NCI-H2171 treated with DMSO at 0.1 percent for 48 hours (cell line): ENCODE data around the gene VARS2.
A peak's percentile ranks its signal among the peaks of the same experiment; 100 is the strongest.
"Not testable (repeated sequence)": the region's sequence is repeated elsewhere in the genome, so short reads cannot be mapped to it uniquely, and the experiment has no call there.

ENCODE experiments used
- DNase-seq: peaks from one replicate; lab custom pipeline; 2025; lab: John Stamatoyannopoulos, UW

The VARS2 gene

DNA sequence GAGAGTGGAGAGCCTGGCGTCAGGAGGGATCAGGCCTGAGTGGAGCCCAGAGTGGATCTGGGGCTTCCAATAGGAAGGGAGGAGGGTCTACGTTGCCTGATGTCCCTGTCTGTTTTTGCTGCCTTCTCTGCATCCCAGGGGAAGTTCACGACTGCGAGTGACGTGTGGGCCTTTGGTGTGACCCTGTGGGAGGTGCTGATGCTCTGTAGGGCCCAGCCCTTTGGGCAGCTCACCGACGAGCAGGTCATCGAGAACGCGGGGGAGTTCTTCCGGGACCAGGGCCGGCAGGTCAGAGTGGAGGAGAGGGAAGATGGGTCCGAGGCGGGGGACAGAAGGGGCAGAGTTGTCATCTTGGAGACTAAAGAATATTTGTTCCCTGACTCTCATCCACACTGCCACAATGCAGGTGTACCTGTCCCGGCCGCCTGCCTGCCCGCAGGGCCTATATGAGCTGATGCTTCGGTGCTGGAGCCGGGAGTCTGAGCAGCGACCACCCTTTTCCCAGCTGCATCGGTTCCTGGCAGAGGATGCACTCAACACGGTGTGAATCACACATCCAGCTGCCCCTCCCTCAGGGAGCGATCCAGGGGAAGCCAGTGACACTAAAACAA lies 15.2 kb upstream of the VARS2 start:
- DNase-seq = no peak

DNA sequence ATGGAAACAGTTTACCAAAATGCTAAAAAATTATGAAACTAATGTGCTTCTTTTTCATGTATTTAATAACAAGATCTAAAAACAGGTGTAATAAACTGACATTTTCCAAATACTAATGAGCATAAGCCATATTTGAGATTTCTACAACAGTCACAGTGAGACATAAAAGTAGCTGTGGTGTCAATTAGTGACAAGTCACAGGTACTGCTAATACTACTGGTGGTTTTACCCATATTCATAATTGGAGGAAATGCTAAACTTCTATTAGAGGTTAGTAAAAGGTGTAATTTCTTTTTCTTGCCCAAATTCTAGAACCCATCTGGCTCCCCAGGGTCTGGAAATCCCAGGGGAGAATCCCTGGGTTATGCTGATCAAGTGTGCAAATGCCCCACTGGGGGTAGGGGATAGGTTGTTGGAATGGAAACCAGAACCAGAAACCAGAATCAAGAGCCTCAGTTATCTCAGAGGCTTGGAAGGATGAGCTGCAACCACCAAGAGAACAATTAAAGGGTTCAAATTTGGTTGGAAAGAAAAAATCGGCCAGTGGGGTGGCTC lies 13.1 kb upstream of the VARS2 start:
- no peak for DNase-seq

DNA sequence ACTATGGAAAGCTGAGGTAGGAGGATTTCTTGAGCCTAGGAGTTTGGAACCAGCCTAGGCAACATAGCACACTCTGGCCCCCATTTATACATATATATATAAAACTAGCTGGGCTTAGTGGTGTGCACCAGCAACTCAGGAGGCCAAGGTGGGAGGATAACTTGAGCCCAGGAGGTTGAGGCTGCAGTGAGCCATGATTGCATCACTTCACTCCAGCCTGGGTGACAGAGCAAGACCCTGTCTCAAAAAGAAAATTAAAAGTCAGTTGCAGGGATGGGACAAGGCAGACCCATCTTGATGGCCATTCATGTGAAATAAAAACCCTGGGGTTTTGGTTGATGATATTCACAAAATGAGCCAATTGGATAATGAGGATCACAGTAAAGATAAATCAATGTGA lies 12.6 kb upstream of the VARS2 start:
- DNase-seq = no peak

DNA sequence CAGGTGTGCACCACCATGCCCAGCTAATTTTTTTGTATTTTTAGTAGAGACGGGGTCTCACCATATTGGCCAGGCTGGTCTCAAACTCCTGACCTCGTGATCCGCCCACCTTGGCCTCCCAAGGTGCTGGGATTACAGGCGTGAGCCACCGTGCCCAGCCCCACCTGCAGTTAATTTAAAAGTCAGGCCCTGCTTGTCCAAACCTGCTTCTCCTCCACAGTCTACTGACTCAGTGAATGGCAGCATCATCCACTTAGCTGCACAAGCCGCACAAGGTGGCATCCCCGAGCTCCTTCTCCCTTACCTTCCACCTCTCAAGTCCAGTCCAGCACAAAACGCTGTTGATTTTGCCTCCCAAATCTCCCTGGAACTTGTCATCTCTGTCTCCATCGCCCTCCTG lies 11.8 kb upstream of the VARS2 start:
- not testable (repeated sequence) for DNase-seq

DNA sequence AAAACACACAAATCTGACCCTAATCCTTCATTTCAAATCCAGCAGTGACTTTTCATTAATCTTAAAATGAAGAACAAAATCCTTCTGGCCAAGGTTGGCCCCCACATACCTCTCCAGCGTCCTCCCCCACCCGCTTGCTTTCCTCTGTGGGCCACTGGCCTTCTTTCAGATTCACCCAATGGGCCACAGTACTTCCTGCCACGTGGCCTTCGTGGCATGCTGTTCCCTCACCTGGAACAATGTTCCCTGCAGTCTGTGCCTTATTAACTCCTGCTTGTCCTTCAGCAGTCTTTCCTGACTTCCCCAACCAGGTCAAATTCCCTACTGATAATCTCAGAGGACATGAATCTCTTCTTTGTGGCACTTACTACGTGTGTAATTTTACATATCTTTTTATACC lies 11.3 kb upstream of the VARS2 start:
- DNase-seq = no peak

DNA sequence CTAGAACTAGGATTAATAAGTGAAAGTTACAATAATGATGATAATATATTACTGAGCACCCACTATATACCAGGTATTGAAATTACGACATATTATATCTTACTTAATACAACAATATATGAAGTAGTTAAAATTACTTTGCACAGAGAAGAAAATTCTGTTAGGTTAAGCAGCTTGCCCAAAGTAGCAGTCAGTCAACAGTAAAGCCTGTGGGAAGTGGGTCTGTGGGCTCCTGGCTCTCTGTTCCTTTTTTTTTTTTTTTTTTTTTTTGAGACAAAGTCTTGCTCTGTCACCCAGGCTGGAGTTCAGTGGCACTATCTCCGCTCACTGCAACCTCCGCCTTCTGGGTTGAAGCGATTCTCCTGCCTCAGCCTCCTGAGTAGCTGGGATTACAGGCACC lies 10.8 kb upstream of the VARS2 start:
- no peak for DNase-seq

DNA sequence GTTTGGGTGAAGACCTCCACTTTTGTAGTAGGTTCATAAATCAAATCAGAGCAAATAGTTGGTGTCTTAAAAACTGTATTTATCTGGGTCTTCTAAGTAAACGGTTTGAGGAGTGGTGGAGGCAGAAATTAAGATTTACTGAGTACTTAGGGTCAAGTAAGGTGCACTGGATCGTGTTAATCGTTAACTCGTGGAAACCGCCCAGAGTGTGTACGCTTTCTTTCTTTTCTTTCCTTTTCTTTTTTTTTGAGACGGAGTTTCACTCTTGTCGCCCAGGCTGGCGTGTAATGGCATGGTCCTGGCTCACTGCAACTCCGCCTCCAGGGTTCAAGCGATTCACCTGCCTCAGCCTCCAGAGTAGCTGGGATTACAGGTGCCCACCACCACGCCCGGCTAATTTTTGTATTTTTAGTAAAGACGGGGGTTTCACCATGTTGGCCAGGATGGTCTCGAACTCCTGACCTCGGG lies 6.7 kb upstream of the VARS2 start:
- DNase-seq = not testable (repeated sequence)

DNA sequence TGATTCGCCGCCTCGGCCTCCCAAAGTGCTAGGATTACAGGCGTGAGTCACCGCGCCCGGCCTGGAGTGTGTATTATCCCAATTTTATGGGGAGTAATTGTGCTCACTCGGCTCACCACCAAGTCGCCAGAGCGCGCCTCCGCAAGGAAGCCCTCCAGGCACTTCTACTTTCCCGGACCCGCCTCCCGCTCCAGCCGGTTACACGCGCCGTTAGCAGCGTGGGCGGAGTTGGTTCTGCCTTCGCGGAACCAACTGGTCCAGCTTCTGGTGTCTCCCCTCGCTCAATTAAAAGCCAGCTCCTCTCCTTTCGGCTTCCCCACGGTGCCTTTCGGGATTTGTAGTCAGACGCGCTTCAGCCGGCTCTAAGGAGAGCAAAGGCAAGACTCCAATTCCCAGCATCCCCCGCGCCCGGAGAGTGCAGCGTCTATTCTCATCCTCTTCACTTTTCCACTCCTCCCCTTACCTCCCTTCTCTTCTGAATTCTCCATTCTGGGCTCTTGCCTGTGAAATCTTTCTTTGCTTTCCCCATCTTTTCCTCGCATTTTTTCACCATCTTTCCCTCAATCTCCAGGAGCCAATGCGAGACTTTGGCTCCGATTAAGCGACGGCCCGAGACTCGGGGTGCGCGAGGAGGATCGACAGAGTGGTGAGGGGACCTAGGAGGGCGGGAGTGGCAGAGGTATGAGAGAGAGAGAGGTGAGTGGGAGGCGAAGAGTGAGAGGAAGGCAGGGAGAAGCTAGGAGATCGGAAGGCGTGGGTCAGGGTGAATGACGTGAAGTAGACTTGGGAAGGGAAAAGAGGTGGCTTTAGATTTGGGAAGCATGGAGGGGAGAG lies 6.1 kb upstream of the VARS2 start, which contains the start of gene GTF2H4:
TSS of gene GTF2H4 (plus strand) at position 450 of the 834 bp plus-strand sequence.
- peak; percentile 99 for DNase-seq

DNA sequence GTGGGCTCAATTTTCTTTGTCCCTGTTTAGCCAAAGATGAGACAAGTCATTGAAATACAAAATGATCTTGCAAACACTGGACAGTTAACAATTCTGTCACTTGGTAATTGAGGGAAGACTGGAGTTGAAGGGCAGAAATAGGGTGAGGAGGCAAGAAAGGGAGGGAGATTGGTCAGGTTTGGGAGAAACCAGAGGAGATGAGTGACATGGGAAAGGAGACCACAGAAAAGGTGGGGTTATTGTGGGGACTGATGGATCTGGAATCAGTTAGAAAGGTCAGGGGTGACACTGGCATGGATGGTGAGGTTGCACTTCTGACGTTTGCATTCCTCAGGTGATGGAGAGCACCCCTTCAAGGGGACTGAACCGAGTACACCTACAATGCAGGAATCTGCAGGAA lies 5.3 kb upstream of the VARS2 start:
- no peak for DNase-seq

DNA sequence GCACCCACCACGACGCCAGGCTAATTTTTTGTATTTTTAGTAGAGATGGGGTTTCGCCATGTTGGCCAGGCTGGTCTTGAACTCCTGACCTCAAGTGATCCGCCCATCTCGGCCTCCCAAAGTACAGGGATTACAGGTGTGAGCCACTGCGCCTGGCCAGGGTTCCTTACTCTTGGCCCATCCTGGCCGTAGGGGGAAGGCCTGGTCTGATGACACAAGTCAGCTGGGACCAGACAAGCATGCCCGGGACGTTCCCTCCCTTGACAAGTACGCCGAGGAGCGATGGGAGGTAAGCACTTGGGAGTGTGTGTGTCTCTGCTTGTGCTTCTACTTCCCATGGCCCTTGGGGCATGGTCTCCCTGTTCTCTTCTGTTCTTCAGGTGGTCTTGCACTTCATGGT lies 3.6 kb upstream of the VARS2 start:
- DNase-seq = not testable (repeated sequence)

DNA sequence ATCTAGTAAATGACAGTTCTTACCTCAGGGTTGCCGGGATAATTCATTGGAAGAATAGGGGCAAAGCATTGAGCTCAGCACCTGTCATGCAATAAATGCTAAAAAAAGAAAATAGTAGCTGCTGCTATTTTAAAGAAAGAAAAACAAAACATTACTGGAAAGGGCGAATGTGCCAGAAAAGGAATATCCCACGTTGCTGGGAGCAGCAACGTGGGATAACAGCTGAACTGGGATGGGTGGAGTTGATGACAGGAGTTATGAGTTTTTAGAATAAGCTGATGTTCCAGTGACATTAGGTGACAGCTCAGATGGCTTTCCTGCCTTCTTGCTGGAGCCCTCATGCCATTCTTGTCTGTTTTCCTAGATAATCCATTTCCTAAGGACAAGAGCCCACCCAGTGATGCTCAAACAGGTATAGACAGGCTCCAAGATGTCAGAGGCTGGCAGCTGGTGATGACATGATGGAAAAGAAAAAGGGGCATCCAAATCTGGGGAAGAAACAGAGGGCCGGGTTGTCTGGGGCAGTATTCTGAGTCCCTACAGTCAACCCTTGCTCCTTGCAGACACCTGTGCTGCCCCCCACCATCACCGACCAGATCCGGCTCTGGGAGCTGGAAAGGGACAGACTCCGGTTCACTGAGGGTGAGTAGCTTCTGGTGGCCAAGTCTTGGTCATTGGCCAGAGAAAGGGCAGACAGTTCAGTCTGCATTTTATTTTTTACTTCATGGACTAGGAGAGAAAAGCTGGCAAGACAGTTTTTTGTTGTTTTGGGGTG lies 1.1 kb upstream of the VARS2 start:
- no peak for DNase-seq

DNA sequence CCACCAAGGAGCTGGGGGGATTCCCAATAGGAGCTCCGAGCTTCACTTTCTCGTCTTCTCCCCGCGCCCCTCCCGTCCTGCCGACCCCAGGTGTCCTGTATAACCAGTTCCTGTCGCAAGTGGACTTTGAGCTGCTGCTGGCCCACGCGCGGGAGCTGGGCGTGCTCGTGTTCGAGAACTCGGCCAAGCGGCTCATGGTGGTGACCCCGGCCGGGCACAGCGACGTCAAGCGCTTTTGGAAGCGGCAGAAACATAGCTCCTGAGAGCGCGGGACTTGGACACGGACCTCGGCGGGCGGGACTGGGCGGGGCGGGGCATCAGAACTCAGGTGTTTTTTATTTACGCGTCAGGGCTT lies 340 bp upstream of the VARS2 start:
- no peak for DNase-seq

DNA sequence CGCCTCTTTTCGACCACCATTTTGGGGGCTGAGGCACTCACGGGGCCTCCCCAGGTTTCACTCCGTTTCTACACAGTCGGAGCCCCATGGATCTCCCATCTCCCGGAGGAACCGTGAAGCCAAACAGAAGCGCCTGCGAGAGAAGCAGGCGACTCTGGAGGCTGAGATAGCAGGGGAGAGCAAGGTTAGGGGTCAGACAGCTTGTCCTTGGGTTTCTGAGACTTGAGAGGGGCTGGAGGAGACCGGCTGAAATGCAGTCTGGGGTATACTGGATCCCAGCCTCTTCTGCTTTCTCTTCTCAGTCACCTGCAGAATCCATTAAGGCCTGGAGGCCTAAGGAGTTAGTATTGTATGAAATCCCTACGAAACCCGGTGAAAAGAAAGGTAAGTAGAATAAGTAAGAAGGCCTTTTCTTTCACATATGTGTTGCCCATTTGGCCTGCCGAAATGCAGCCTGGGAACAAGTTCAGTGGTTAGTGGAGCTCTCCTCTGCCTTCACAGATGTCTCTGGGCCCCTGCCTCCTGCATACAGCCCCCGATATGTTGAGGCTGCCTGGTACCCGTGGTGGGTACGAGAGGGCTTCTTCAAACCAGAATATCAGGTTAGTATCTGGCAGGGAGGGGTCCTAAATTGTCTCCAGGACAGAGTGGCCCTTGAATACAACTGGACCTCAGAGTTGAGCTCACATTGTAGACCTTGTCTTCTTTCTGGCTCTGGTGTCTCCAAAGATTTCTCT lies 984 bp downstream of the VARS2 start:
- no peak for DNase-seq

DNA sequence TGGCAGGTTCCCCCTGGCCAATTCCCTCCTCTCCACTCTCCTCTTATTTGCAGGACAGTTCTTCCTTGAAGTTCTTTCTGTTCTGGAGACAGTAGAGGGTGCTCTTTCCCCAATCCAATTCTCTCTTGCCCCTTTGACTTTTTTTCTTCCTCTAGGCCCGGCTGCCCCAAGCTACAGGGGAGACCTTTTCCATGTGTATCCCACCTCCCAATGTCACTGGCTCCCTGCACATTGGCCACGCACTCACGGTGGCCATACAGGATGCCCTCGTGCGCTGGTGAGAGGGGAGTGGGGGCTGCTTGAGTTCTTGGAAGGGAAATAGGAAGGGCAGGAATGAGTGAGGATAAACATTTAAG lies 1.5 kb downstream of the VARS2 start:
- DNase-seq = peak; percentile 50

DNA sequence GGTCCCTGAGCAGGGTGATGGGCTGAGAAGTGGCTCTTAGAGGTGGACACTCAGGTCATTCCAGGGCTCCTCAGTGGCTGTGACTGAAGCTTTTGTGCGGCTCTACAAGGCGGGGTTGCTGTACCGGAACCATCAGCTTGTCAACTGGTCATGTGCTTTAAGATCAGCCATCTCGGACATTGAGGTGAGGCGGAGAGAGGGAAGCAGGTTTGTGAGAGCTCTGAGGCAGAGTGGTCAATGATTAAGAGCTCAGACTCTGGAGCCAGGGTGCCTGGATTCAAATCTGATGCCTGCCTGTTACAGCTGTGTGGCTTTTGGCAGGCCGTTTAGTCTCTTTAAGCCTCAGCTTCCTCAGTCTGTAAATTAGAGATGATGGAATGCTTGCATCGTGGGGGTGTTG lies 3.0 kb downstream of the VARS2 start:
- DNase-seq = no peak

DNA sequence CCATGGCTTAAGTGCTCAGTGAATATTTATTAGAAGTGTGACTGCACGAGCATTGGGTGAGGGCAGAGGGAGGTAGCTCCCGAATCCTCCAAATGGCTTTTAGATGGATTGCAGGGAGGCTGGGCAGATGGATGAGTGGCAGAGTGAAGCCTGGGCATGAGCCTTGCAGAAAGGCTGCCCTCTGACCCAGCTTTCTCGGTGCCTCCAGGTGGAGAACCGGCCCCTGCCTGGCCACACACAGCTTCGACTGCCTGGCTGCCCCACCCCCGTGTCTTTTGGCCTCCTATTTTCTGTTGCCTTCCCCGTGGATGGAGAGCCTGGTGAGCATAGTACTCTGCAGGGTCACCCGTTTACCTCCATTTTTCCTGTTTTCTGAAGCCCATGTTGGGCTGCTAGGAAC lies 3.4 kb downstream of the VARS2 start:
- no peak for DNase-seq

DNA sequence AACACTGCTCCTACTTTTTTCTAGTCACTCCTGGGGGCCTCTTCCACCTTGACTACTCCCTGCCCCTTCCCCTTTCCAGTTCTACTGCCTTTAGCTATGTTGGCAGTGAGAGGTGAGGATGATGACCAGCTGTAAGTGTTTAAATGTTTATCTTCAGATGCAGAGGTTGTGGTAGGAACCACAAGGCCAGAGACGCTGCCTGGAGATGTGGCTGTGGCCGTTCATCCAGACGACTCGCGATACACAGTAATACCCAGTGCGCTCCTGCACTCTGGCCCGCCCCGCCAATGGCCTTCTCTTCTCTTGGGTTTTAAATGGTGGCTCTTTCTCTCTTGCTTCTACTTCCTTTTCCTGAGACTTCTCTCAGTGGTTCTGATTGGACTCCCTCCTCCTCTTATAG lies 4.6 kb downstream of the VARS2 start:
- no peak for DNase-seq

DNA sequence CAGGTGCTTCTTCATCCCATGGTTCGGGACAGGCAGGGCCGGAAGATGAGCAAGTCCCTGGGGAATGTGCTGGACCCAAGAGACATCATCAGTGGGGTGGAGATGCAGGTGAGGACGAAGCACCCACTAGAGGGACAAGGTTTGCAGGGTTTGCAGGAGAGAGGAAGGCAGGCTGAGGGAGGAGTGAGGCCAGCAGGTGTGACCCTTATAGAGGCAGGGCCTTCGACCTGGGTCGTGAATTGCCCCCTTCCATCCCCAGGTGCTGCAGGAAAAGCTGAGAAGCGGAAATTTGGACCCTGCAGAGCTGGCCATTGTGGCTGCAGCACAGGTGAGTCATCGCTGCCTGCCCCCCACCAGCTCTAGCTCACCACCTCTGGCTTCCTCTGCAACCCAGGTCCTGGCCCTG lies 8.4 kb downstream of the VARS2 start:
- no peak for DNase-seq

DNA sequence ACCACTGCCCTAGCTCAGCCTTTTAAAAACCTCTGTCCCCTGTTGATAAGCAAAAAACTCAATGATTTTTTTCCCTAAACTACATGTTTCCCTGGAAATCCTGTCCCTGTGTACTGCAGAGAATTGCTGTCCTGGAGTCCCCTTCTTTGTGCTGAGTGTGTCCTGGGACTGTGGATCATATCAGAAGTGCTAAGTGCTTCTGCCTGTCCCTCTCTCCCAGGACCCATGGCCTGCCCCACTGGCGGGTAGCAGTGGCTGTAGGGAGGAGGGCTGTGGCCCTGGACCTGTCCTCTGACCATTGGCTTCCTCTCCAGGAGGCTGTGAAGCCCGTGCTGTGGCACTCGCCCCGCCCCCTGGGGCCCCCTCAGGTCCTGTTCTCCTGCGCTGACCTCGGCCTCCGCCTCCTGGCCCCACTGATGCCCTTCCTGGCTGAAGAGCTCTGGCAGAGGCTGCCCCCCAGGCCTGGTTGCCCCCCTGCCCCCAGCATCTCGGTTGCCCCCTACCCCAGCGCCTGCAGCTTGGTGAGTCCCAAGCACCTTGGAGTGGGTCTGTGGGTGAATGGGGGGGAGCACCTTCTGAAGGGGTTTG lies 10.1 kb downstream of the VARS2 start:
- DNase-seq = not testable (repeated sequence)

DNA sequence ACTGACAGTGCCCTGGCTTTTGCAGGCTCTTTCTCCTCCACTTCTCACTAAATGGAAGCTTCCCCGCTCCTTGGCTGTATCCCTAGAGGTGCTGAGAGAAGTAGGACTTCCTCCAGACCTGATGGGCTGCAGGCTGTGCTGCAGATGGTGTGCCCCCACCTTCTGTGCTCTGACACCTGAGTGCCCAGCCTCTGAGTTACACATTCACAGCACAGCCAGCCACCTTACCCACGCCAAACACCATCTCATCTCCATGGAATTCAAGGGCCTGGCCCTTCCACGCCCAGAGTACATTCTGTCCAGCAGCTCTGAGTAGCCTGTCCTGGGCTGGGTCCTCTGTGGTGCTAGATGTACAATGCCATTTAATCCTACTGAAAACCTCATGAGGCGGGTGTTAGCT lies 12.6 kb downstream of the VARS2 start:
- no peak for DNase-seq

DNA sequence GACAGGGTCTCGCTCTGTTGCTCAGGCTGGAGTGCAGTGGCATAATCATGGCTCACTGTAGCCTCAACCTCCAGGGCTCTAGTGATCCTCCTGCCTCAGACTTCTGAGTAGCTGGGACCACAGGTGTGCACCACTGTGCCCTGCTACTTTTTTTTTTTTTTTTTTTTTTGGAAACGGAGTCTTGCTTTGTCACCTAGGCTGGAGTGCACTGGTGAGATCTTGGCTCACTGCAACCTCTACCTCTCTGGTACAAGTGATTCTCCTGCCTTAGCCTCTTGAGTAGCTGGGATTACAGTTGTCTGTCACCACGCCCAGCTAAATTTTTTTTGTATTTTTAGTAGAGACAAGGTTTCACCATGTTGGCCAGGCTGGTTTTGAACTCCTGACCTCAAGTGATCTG lies 13.0 kb downstream of the VARS2 start:
- not testable (repeated sequence) for DNase-seq

DNA sequence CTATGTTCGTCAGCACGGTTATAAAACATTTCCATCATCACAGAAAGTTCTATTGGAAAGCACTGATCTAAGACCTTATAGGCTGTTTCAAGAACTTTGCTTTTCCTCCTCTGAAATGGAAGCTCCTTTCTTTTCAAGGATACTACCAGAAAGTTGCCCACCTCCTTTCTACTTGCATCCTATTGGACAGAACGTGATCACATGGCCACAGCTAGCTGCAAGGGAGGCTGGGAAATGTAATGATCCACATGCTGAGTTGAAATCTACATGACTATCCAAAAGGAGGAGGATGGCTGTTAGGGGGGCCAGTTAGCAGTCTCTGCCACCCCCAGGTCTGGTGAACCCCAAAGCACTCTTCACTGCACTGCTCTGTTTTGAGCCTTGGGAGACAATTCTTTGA lies 14.6 kb downstream of the VARS2 start:
- DNase-seq = no peak
